DND-41 (cell line): Measurements from ENCODE around the gene TAOK3.

Experiments used
- ATAC-seq: fragments of 200-7000 bp; cut with Tn5 transposase; 3 replicates; pipeline ENCODE4 v1.9.1; 2021; ENCODE audit warnings: low read depth; ENCODE audit not compliant: insufficient read depth
- DNase-seq: peaks from one replicate; pipeline ENCODE4 v3.0.0-alpha.2; 2020
- H2AFZ ChIP-seq: 2 replicates; pipeline ENCODE4 v1.6.0; 2012; ENCODE audit warnings: low read depth, low read length
- H3K27ac ChIP-seq: 2 replicates; pipeline ENCODE4 v1.5.1; 2012; ENCODE audit warnings: low read length, inconsistent platforms
- H3K27me3 ChIP-seq: fragments of 200-600 bp; sonication (generic); 2 replicates; pipeline ENCODE4 v1.6.0; 2012; ENCODE audit warnings: low read length, mild to moderate bottlenecking, inconsistent platforms; ENCODE audit not compliant: insufficient read depth, poor library complexity
- H3K36me3 ChIP-seq: 2 replicates; pipeline ENCODE4 v1.5.1; 2012; ENCODE audit warnings: low read length, inconsistent platforms; ENCODE audit not compliant: insufficient read depth
- H3K4me1 ChIP-seq: 2 replicates; pipeline ENCODE4 v1.5.1; 2012; ENCODE audit warnings: mild to moderate bottlenecking, low read length; ENCODE audit not compliant: insufficient read depth
- H3K4me2 ChIP-seq: 2 replicates; pipeline ENCODE4 v1.6.0; 2012; ENCODE audit warnings: mild to moderate bottlenecking, moderate library complexity, low read length, inconsistent platforms; ENCODE audit not compliant: insufficient read depth
- H3K4me3 ChIP-seq, 2 experiments: fragments of 200-600 bp in 1 of 2; shearing (Covaris generic) in 1 of 2; 2 replicates each; pipeline ENCODE4 v1.5.1; 2012 to 2016; ENCODE audit warnings: inconsistent platforms in 2 of 2, low read length in 2 of 2, mild to moderate bottlenecking in 2 of 2, low read depth in 1 of 2, moderate library complexity in 1 of 2
- H3K79me2 ChIP-seq: 2 replicates; pipeline ENCODE4 v1.6.0; 2012; ENCODE audit warnings: low read length, inconsistent platforms; ENCODE audit not compliant: insufficient read depth
- H3K9ac ChIP-seq: 2 replicates; pipeline ENCODE4 v1.6.0; 2012; ENCODE audit warnings: low read depth, mild to moderate bottlenecking, inconsistent platforms, low read length, moderate library complexity
- H3K9me3 ChIP-seq: 2 replicates; pipeline ENCODE4 v1.5.1; 2012; ENCODE audit warnings: low read length, moderate library complexity, mild to moderate bottlenecking, inconsistent platforms; ENCODE audit not compliant: insufficient read depth, severe bottlenecking
- H4K20me1 ChIP-seq: 2 replicates; pipeline ENCODE4 v1.6.0; 2012; ENCODE audit warnings: low read length; ENCODE audit not compliant: insufficient read depth
- CTCF ChIP-seq: IDR thresholded peaks from 2 replicates; pipeline ENCODE4 v1.5.1; 2012; ENCODE audit warnings: borderline replicate concordance, low read length, moderate library complexity, mild to moderate bottlenecking; ENCODE audit not compliant: poor library complexity, severe bottlenecking; ENCODE audit errors: extremely low read depth
- EZH2 ChIP-seq: IDR thresholded peaks from 3 replicates; pipeline ENCODE4 v1.6.1; 2012; ENCODE audit warnings: borderline replicate concordance, low read depth, mild to moderate bottlenecking, moderate library complexity, low read length, inconsistent platforms; ENCODE audit not compliant: severe bottlenecking

The TAOK3 gene

GRCh38 chr12:118189741-118190191, 182.9 kb downstream of the TAOK3 start:
- H3K27ac ChIP-seq: no peak overlapping the region
- ATAC-seq (no peak), DNase-seq (no peak)
- H3K79me2 ChIP-seq: no peaks in the 10 kb centered on the region
- no peaks in the 10 kb centered on the region for H4K20me1 ChIP-seq
- no peaks in the 10 kb centered on the region for H3K4me1 ChIP-seq
- H3K9ac ChIP-seq: no peak overlapping the region
- TF ChIP-seq CTCF (no peak), EZH2 (no peak)
- H2AFZ ChIP-seq: no peak overlapping the region
- H3K9me3 ChIP-seq: no peaks in the 10 kb centered on the region
- H3K27me3 ChIP-seq: no peaks in the 10 kb centered on the region
- no peak overlapping the region for H3K4me3 ChIP-seq
- peaks cover 47% of the 10 kb centered on the region; the same call in 1 of the 2 replicates for H3K36me3 ChIP-seq
- H3K4me2 ChIP-seq: no peak overlapping the region

DNA sequence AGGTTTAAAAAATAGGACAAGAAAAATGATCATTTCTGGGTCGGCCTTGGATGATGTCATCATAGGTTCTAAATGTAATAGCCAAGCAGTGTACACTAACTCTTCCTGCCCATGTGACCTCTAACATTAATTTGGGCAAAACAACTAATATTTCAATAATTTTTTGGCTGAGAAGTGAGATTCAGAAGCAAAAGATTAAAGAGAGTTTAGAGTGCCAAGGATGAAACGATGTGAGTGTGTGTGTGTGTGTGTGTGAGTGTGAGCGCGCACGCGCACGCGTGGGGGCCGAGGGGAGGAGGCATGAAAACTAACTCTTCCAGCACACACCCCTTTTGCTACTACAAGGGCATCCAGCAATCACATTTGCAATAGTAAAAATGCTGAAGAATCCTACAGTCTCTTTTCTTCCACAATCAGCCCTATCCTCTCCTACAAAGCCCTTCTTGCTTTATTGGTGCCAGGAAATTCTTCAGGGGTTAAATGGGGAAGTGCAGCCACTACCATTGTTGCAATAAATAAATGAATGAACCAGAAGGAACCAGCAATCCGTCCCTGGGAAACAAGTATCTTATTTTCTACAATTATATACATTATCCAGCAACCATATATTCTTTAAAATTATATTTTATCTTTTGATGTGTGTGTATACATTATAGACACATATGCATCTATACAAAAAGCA, 183.9 kb downstream of the TAOK3 start:
- Histone ChIP-seq H3K9me3 (no peaks in the 10 kb centered on the region), H3K27me3 (no peaks in the 10 kb centered on the region), H3K36me3 (peaks cover 38% of the 10 kb centered on the region; the same call in 1 of the 2 replicates), H3K4me3 (no peak overlapping the region), H3K4me2 (no peak overlapping the region), H3K27ac (no peak overlapping the region), H3K4me1 (no peaks in the 10 kb centered on the region), H3K9ac (no peak overlapping the region), H3K79me2 (no peaks in the 10 kb centered on the region), H2AFZ (no peak overlapping the region), H4K20me1 (no peaks in the 10 kb centered on the region)
- DNase-seq: no peak
- ATAC-seq: no peak
- TF ChIP-seq CTCF (no peak), EZH2 (no peak)

- DNase-seq (no peak), ATAC-seq (no peak)
- Histone ChIP-seq H3K9me3 (no peaks in the 10 kb centered on the region), H3K4me3 (no peak overlapping the region), H3K27me3 (no peaks in the 10 kb centered on the region), H3K4me2 (no peak overlapping the region), H2AFZ (no peak overlapping the region), H3K79me2 (no peaks in the 10 kb centered on the region), H3K4me1 (no peaks in the 10 kb centered on the region), H3K36me3 (peaks cover 29% of the 10 kb centered on the region; the same call in 1 of the 2 replicates), H3K9ac (no peak overlapping the region), H4K20me1 (no peaks in the 10 kb centered on the region), H3K27ac (no peak overlapping the region)
- no peak for TF ChIP-seq EZH2
- TF ChIP-seq CTCF: no peak
Measured at GRCh38 chr12:118187751-118188435, 184.8 kb downstream of the TAOK3 start.
